ENCODE data around the gene PRDX4.
A peak's percentile ranks its signal among the peaks of the same experiment; 100 is the strongest.
"Not testable (repeated sequence)": the region's sequence is repeated elsewhere in the genome, so short reads cannot be mapped to it uniquely, and the experiment has no call there.

The PRDX4 gene

GRCh38 chrX:23667239-23668177 lies at the start of gene PRDX4:
TSS of gene PRDX4 (plus strand) at chrX:23667493. CDS start at chrX:23667571, 78 bp downstream.
- peak; percentile 83 for DNase-seq

- no peak for DNase-seq
These were observed 45.5 kb upstream of the PRDX4 start for GRCh38 chrX:23621621-23622265.

DNA sequence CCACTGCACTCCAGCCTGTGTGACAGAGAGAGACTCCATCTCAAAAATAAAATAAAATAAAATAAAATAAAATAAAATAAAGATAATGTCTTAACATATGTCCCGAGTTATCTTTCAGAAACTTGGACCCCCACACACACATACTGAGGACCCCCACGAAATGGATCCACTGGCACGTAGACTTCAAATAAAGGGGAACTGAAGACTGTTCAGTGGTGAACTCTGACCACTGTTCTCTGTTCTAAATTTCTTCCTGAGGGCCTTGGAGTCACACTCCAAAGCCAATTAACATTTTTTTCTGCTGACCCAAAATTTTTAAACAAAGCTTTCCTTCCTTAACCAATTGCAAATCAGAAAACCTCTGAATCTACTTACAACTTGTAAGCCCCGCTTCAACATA lies 43.5 kb upstream of the PRDX4 start:
- no peak for DNase-seq

GRCh38 chrX:23626651-23627050 lies 40.6 kb upstream of the PRDX4 start:
- no peak for DNase-seq

GRCh38 chrX:23628131-23628530 lies 39.2 kb upstream of the PRDX4 start:
- DNase-seq = no peak

GRCh38 chrX:23631136-23631535 lies 36.2 kb upstream of the PRDX4 start:
- no peak for DNase-seq

- peak; percentile 1 for DNase-seq
These were observed 33.3 kb upstream of the PRDX4 start for GRCh38 chrX:23633834-23634580.

DNA sequence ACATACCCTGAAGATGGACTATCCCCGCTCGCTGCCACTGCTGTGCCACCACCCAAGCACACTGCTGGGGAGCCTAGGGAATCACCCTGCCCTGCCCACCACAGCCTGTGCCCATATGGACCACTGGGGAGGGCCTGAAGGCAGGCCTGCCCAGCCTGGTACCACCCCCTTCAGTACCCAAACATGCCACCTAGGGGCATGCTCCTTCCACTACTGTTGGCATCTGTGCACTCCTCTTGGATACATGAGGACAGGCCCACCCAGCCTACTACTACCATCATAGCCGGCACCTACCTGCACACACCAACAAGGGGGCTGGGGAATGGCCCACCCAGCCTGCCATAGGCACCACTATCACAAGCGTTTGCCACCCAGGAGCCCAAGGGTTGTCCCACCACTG lies 30.1 kb upstream of the PRDX4 start:
- no peak for DNase-seq

- DNase-seq = no peak
These were observed 24.3 kb upstream of the PRDX4 start for GRCh38 chrX:23643020-23643419.

DNA sequence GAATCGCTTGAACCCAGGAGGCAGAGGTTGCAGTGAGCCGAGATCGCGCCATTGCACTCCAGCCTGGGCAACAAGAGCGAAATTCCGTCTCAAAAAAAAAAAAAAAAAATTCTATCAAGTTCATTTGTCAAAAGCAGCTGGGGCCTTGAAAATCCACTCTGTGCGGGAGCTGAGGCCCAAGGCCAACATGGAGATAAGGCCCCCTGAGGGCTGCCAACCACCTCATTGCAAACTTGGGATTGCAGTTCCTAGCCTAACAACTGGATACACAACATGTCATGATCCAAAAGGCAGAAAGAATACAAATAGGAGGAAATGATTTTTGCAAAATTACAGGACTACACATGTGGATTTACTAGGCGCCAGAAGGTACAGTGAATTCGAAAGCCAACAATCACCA lies 22.5 kb upstream of the PRDX4 start:
- no peak for DNase-seq

GRCh38 chrX:23656091-23656490 lies 11.2 kb upstream of the PRDX4 start:
- DNase-seq = no peak

DNA sequence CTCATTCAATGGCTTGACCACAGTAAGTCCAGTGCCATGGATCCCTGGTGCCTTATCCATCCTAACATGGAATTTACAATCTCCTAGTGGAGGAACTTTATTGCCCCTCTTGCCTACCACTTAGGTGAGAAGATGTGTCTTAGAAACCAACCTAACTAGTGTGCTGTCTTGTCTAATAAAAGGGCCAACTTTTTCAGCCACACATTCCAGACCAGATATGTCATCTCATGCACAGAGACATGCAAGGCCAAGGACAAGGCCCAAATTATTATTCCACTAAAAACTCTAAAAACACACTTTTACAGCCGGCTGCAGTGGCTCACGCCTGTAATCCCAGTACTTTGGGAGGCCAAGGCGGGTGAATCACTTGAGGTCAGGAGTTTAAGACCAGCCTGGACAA lies 10.6 kb upstream of the PRDX4 start:
- peak; percentile 50 for DNase-seq

- DNase-seq = no peak
These were observed 8.0 kb upstream of the PRDX4 start for GRCh38 chrX:23659339-23659738.

DNA sequence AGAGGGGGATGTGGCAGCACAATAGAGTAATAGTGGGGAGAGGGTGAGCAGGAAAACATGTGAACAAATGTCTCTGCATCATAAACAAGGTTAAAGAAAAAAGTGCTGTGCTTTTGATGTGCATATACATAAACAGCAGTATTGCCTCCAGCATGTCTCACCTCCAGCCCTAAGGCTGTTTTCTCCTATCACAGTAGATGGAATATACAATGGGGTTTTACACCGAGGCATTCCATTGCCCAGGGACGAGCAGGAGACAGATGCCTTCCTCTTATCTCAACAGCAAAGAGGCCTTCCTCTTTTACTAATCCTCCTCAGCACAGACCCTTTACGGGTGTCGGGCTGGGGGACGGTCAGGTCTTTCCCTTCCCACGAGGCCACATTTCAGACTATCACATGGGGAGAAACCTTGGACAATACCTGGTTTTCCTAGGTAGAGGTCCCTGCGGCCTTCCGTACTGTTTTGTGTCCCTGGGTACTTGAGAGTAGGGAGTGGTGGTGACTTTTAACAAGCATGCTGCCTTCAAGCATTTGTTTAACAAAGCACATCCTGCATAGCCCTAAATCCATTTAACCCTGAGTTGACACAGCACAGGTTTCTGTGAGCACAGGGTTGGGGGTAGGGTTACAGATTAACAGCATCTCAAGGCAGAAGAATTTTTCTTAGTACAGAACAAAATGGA lies 7.1 kb upstream of the PRDX4 start:
- not testable (repeated sequence) for DNase-seq

DNA sequence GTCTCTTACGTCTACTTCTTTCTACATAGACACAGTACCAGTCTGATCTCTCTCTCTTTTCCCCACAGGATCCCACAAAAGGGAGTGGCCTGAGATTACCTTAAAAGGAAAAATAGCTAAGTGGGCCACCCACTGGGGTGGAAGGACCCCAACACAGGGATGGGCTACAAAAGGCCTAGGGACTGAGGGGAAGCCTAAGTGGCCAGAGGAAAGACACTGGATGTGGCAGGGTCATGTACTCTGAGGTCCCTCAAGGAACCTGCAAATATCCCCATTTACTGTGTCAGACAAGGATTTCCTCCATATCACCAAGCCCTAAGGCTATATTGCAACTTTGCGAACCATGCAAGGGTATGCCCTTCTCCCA lies 6.5 kb upstream of the PRDX4 start:
- no peak for DNase-seq

DNA sequence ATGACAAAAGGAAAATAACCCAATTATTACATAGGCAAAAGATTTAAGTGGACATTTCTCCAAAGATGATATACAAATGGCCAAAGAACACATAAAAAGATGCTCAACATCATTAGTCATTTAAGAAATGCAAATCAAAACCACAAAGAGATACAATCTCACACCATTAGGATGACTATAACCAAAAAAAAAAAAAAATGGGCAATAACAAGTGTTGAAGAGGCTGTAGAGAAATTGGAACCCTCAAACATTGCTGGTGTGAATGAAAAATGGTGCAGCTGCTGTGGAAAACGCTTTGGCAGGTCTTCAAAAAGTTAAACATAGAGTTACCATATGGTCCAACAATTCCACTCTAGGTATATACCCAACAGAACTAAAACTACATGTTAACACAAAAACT lies 5.6 kb upstream of the PRDX4 start:
- DNase-seq = peak; percentile 35

DNA sequence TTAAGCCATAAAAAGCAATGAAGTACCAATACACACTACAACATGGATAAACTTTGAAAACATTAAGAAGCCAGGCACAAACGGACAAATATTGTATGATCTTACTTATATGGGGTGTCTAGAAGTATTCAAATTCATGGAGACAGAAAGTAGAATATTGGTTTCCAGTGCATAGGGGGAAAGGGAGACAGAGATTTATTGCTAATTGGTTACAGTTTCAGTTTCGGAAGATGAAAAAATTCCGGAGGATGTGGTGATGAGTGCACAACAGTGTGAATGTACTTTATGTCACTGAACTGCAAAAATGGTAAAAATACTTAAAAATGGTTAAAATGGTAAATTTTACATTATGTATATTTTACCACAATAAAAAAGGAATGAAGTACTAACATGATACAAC lies 5.1 kb upstream of the PRDX4 start:
- peak; percentile 16 for DNase-seq

DNA sequence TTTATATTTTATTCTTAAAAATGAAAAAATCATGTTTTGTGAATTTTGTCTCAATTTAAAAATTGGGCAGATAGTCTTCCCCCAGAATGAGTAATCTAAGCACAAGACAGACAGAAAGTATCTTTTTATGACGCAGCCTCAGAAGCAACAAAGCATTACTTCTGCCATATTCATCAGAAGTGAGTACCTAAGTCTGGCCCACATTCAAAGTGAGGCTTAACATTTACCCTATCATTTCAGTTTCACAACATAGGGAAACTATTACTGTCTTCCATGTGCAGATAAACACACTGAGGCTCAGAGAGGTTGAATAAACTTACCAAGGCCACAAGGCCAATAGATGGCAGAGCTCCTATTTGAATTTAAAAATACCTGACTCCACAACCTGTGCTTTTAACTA lies 4.4 kb upstream of the PRDX4 start:
- DNase-seq = peak; percentile 30

DNA sequence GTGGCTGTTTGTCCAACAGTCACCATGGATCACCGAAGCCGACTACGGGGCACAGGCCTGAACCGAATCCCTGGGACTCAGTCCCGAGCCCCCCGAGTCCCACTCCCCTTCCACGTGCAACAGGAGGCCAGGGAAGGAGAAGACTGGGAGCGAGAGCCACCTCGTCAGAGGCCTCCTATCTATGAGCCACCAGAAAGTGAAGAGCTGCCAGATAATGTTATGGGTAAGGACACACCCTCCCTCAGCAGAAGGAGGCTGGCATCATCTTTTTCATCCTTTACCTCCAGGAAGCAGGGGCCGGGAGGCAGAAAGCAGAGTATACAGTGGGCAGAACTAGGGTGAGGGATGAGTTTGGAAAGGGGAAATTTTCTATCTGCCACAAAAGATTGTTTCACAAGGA lies 2.8 kb upstream of the PRDX4 start:
- no peak for DNase-seq

GRCh38 chrX:23666282-23666681 lies 1.0 kb upstream of the PRDX4 start:
- no peak for DNase-seq

GRCh38 chrX:23668335-23668734 lies 1.0 kb downstream of the PRDX4 start:
- DNase-seq = no peak

DNA sequence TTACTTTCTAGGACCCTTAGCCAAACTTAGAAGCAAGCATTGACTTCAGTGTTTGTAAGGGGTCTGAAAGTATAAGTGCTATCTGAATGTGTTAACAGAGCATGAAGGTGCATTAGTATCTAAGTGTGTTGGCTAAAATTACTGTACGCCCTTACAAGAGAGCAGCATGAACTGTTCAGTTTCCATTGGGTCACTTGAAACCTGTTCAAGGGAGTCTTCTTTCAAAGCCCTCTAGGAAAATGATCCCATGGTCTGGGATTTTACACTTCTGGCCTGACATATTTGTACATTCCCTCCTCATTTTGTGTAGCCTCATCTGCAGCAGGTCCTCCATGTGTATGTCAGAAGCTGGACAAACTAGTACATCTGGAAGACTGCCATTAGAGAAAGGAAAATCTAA lies 3.2 kb downstream of the PRDX4 start:
- no peak for DNase-seq

DNA sequence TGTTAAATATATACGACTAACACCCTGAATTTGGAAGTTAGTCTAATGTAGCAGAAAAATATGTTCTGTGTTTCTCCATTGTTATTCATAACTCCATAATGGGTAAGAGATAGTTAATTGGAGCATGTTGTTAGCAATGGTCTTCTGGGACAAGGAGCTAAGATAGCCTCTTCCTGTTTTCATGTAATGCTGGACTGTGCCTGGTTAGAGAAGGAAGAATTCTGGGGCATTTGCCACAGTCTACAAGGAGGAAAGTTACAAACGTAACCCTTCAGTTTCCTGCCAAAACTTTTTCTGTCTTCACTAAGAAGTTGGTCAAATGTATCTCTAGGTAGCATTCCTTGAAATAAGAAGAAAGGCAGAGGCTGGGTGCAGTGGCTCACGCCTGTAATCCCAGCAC lies 5.8 kb downstream of the PRDX4 start:
- DNase-seq = no peak
